ENCODE data around the gene RPS3. TPM values are rescaled to one million over a fixed set of nuclear protein-coding genes. Genes with fewer than 3 reads are reported as not detected.

Gene RPS3
- total RNA-seq, 1 experiment from 2014 or later: 2,875 TPM

GRCh38 chr11:75380716-75381420 is 18.4 kb upstream of the RPS3 start:
- Histone ChIP-seq H3K36me3 (ENCODE audit: insufficient read depth, low read length, poor library complexity, severe bottlenecking) (no peaks in the 10 kb centered on the region), H3K4me3 (ENCODE audit: low read depth, low read length, poor library complexity, severe bottlenecking) (no peak overlapping the region), H3K27ac (ENCODE audit: low read depth, low read length, poor library complexity, severe bottlenecking) (no peak overlapping the region), H3K4me1 (ENCODE audit: insufficient read depth, low read length, poor library complexity, severe bottlenecking) (no peaks in the 10 kb centered on the region), H3K9me3 (ENCODE audit: low read depth, low read length, poor library complexity, severe bottlenecking) (no peaks in the 10 kb centered on the region), H3K27me3 (replicated peaks; ENCODE audit: insufficient read depth, low read depth, low read length, poor library complexity) (no peaks in the 10 kb centered on the region)
- POLR2A ChIA-PET (ENCODE audit: low non-redundant PET): interaction anchor here (0.6 kb wide), 1 partner anchor 13 kb away, joined by 3 read pairs; no protein-coding TSS in a partner anchor
- CTCF ChIA-PET: no interaction called here
- TF ChIP-seq CTCF (conservative IDR thresholded peaks at IDR 0.05; ENCODE audit: low read depth, low read length) (no peak), EZH2 (IDR thresholded peaks at IDR 0.05; ENCODE audit: borderline replicate concordance, low read depth, low read length, poor library complexity, severe bottlenecking) (no peak)
- no peak for DNase-seq (ENCODE audit: low spot score)
- no TSS peak for BruUV-seq (replicated peaks)
- intact Hi-C loops (cut with micrococcal nuclease; ENCODE audit: unreplicated experiment): loop anchor here (2.0 kb wide), 1 partner anchor 14 kb away; no protein-coding TSS in a partner anchor

GRCh38 chr11:75383246-75383645 is 16.1 kb upstream of the RPS3 start:
- DNase-seq (ENCODE audit: low spot score): no peak
- Histone ChIP-seq H3K27me3 (replicated peaks; ENCODE audit: insufficient read depth, low read depth, low read length, poor library complexity) (no peaks in the 10 kb centered on the region), H3K27ac (ENCODE audit: low read depth, low read length, poor library complexity, severe bottlenecking) (no peak overlapping the region), H3K4me1 (ENCODE audit: insufficient read depth, low read length, poor library complexity, severe bottlenecking) (no peaks in the 10 kb centered on the region), H3K4me3 (ENCODE audit: low read depth, low read length, poor library complexity, severe bottlenecking) (no peak overlapping the region), H3K9me3 (ENCODE audit: low read depth, low read length, poor library complexity, severe bottlenecking) (no peaks in the 10 kb centered on the region), H3K36me3 (ENCODE audit: insufficient read depth, low read length, poor library complexity, severe bottlenecking) (no peaks in the 10 kb centered on the region)
- POLR2A ChIA-PET (ENCODE audit: low non-redundant PET): no interaction called here
- no TSS peak for BruUV-seq (replicated peaks)
- intact Hi-C loops (cut with micrococcal nuclease; ENCODE audit: unreplicated experiment): no loop called here
- TF ChIP-seq CTCF (conservative IDR thresholded peaks at IDR 0.05; ENCODE audit: low read depth, low read length) (no peak), EZH2 (IDR thresholded peaks at IDR 0.05; ENCODE audit: borderline replicate concordance, low read depth, low read length, poor library complexity, severe bottlenecking) (no peak)
- CTCF ChIA-PET: no interaction called here

- peak; percentile 84 for DNase-seq (ENCODE audit: low spot score)
- Histone ChIP-seq H3K9me3 (ENCODE audit: low read depth, low read length, poor library complexity, severe bottlenecking) (no peaks in the 10 kb centered on the region), H3K27me3 (replicated peaks; ENCODE audit: insufficient read depth, low read depth, low read length, poor library complexity) (no peaks in the 10 kb centered on the region), H3K4me1 (ENCODE audit: insufficient read depth, low read length, poor library complexity, severe bottlenecking) (no peaks in the 10 kb centered on the region), H3K4me3 (ENCODE audit: low read depth, low read length, poor library complexity, severe bottlenecking) (no peak overlapping the region), H3K27ac (ENCODE audit: low read depth, low read length, poor library complexity, severe bottlenecking) (no peak overlapping the region), H3K36me3 (ENCODE audit: insufficient read depth, low read length, poor library complexity, severe bottlenecking) (no peaks in the 10 kb centered on the region)
- ChIA-PET CTCF (interaction anchor here (1.0 kb wide), 1 partner anchor 105 kb away, joined by 5 read pairs; no protein-coding TSS in a partner anchor), POLR2A (ENCODE audit: low non-redundant PET) (no interaction called here)
- intact Hi-C loops (cut with micrococcal nuclease; ENCODE audit: unreplicated experiment): loop anchor here (1.0 kb wide), 2 partner anchors 56 to 104 kb away; no protein-coding TSS in a partner anchor
- no TSS peak for BruUV-seq (replicated peaks)
- TF ChIP-seq CTCF (conservative IDR thresholded peaks at IDR 0.05; ENCODE audit: low read depth, low read length) (peak; percentile 100), EZH2 (IDR thresholded peaks at IDR 0.05; ENCODE audit: borderline replicate concordance, low read depth, low read length, poor library complexity, severe bottlenecking) (no peak)
These were observed 14.8 kb upstream of the RPS3 start for GRCh38 chr11:75384438-75385080.
